K562 (cell line): Measurements from ENCODE around the gene ZFP37. TPM values are rescaled to one million over a fixed set of nuclear protein-coding genes. Genes with fewer than 3 reads are reported as not detected.

Source experiments
- ATF1 ChIP-seq, 2 experiments: fragments of 450-650 bp in 1 of 2; IDR thresholded peaks; 2 replicates each; pipeline ENCODE4 v1.6.1; 2016; ENCODE audit warnings: missing compliant biosample characterization in 1 of 2, missing genetic modification characterization in 1 of 2
- BCLAF1 ChIP-seq, 2 experiments: fragments of 450-650 bp in 1 of 2; IDR thresholded peaks; 2 replicates each; pipeline ENCODE4 v1.6.1; 2011 to 2017; ENCODE audit warnings: low read depth in 2 of 2, antibody characterized with exemption in 1 of 2, borderline replicate concordance in 1 of 2, low read length in 1 of 2, mild to moderate bottlenecking in 1 of 2, mixed read lengths in 1 of 2; ENCODE audit not compliant: control insufficient read depth in 1 of 2
- CREM ChIP-seq: IDR thresholded peaks from 2 replicates; pipeline ENCODE4 v1.6.1; 2014; ENCODE audit warnings: antibody characterized with exemption, low read depth
- DIDO1 ChIP-seq: fragments of 450-650 bp; IDR thresholded peaks from 2 replicates; pipeline ENCODE4 v1.6.1; 2016; ENCODE audit warnings: low read depth, missing biosample characterization, missing genetic modification characterization
- ELF1 ChIP-seq: fragments of 200-800 bp; sonication (Bioruptor generic); IDR thresholded peaks from 2 replicates; pipeline ENCODE4 v1.6.1; 2016; ENCODE audit warnings: missing genetic modification characterization, missing compliant biosample characterization
- EP400 ChIP-seq: fragments of 450-650 bp; IDR thresholded peaks from 2 replicates; pipeline ENCODE4 v1.6.1; 2017; ENCODE audit warnings: antibody characterized with exemption, mild to moderate bottlenecking, moderate library complexity
- HCFC1 ChIP-seq: IDR thresholded peaks from 2 replicates; pipeline ENCODE4 v1.6.1; 2012; ENCODE audit warnings: low read depth, low read length, improper control_type of control experiment
- MAZ ChIP-seq, 2 experiments: fragments of 450-650 bp in 1 of 2; sonication (generic) in 1 of 2; formaldehyde crosslinking; IDR thresholded peaks in 1 of 2; conservative IDR thresholded peaks in 1 of 2; 2 replicates each; pipeline versions ENCODE4 v1.4.0 to v1.5.0; 2020; ENCODE audit warnings: mild to moderate bottlenecking in 1 of 2, missing genetic modification reagents in 1 of 2
- MBD2 ChIP-seq: sonication (generic); IDR thresholded peaks from 2 replicates; pipeline ENCODE4 v1.6.1; 2016; ENCODE audit warnings: low read depth, borderline replicate concordance
- MCM7 ChIP-seq, 2 experiments: fragments of 450-650 bp; IDR thresholded peaks; 2 replicates each; pipeline ENCODE4 v1.6.1; 2016 to 2018
- MEIS2 ChIP-seq: fragments of 450-650 bp; IDR thresholded peaks from 2 replicates; pipeline ENCODE4 v1.6.1; 2014; ENCODE audit warnings: mild to moderate bottlenecking; ENCODE audit not compliant: partially characterized antibody
- MYC ChIP-seq, 2 experiments: fragments of 250-450 bp in 1 of 2; sonication (Bioruptor Pico) in 1 of 2; IDR thresholded peaks; 2 replicates each; pipeline versions ENCODE4 v1.5.1 to v1.6.1; 2012 to 2021; ENCODE audit warnings: low read depth in 2 of 2, borderline replicate concordance in 1 of 2, improper control_type of control experiment in 1 of 2, low read length in 1 of 2, mild to moderate bottlenecking in 1 of 2, moderate library complexity in 1 of 2
- NONO ChIP-seq, 2 experiments: fragments of 200-400 bp in 1 of 2; fragments of 450-650 bp in 1 of 2; formaldehyde crosslinking in 1 of 2; IDR thresholded peaks; 2 replicates each; pipeline ENCODE4 v1.6.1; 2017; ENCODE audit warnings: low read depth in 2 of 2, mild to moderate bottlenecking in 2 of 2, moderate library complexity in 2 of 2, low read length in 1 of 2
- NR2C2 ChIP-seq, 2 experiments: fragments of 200-800 bp in 1 of 2; sonication (Bioruptor generic) in 1 of 2; sonication (generic) in 1 of 2; formaldehyde crosslinking in 1 of 2; IDR thresholded peaks; 2 replicates each; pipeline versions ENCODE4 v1.6.1 to v1.8.0; 2016 to 2022; ENCODE audit warnings: mild to moderate bottlenecking in 1 of 2, missing compliant biosample characterization in 1 of 2, missing genetic modification characterization in 1 of 2, missing genetic modification reagents in 1 of 2
- PHF8 ChIP-seq: fragments of 200-600 bp; sonication (generic); IDR thresholded peaks from 2 replicates; pipeline ENCODE4 v1.6.1; 2012; ENCODE audit warnings: mixed run types, mild to moderate bottlenecking, inconsistent platforms, low read length, moderate library complexity, borderline replicate concordance
- SRSF1 ChIP-seq: fragments of 200-400 bp; formaldehyde crosslinking; IDR thresholded peaks from 2 replicates; pipeline ENCODE4 v1.6.1; 2017; ENCODE audit warnings: mild to moderate bottlenecking, low read depth, low read length, moderate library complexity
- YY1 ChIP-seq, 3 experiments: IDR thresholded peaks; 2 replicates each; pipeline ENCODE4 v1.6.1; 2011; ENCODE audit warnings: low read length in 2 of 3, mild to moderate bottlenecking in 2 of 3, moderate library complexity in 2 of 3, borderline replicate concordance in 1 of 3, control low read depth in 1 of 3, low read depth in 1 of 3; ENCODE audit not compliant: insufficient read depth in 3 of 3, insufficient replicate concordance in 2 of 3, control insufficient read depth in 1 of 3, insufficient read length in 1 of 3; ENCODE audit errors: extremely low read depth in 1 of 3
- ZNF143 ChIP-seq: sonication (generic); formaldehyde crosslinking; IDR thresholded peaks from 2 replicates; pipeline ENCODE4 v1.9.0; 2022; ENCODE audit warnings: mild to moderate bottlenecking, missing genetic modification reagents
- polyA plus RNA-seq, 8 experiments: library from polyadenylated mRNA; depleted of rRNA in 4 of 8; stranded (reverse) in 5 of 8; unstranded in 3 of 8; fragments of >200 nt; fragmentation: Nextera tagmentation in 2 of 8; fragmentation: Illumina TruSeq in 1 of 8; extraction: Ambion mirVana in 2 of 8; extraction: Trizol in 1 of 8; gene quantifications; 2 replicates each; pipeline versions ENCODE4 v1.2.1 to v1.2.3, GENCODE V29; 2011 to 2014; ENCODE audit warnings: inconsistent platforms in 1 of 8, missing spikeins in 1 of 8
- total RNA-seq, 7 experiments: library from RNA; depleted of rRNA in 6 of 7; stranded (reverse); fragments of >200 nt in 6 of 7; fragmentation: Illumina TruSeq in 2 of 7; extraction: Trizol in 2 of 7; gene quantifications; 2 replicates each; pipeline versions ENCODE4 v1.2.1 to v1.2.3, GENCODE V29; 2011 to 2021; ENCODE audit warnings: low replicate concordance in 1 of 7
- TF ChIP-seq, protein P1 (sequence below), 2 experiments: fragments of 450-650 bp; conservative IDR thresholded peaks; 2 replicates each; pipeline ENCODE4 v1.6.1; 2017; ENCODE audit warnings: mild to moderate bottlenecking in 2 of 2, moderate library complexity in 2 of 2

ZFP37 gene
- total and polyA plus RNA-seq, 9 of the 15 experiments (the other 6 are each of a cell fraction or from before 2014, with no cell fraction given): 0.03 to 0.33 (median 0.14) TPM; not detected in 1

- peak; percentile 41 for TF ChIP-seq MEIS2
- TF ChIP-seq CREM: peak; percentile 87
- TF ChIP-seq HCFC1: peak; percentile 91
- TF ChIP-seq PHF8: peak; percentile 23; the same call in 1 of the 2 replicates
- no peak for TF ChIP-seq NR2C2 (CRISPR knock-in tag; IDR thresholded peaks at IDR 0.05)
- peak; percentile 48; the same call in 1 of the 2 replicates for TF ChIP-seq NR2C2 (tag; IDR thresholded peaks at IDR 0.05)
- peak in 1 of 2 experiments; percentile 14; a peak in 1 of 4 replicates for TF ChIP-seq MAZ (CRISPR knock-in tag; conservative IDR thresholded peaks at IDR 0.05 in 1 of 2, IDR thresholded peaks at IDR 0.05 in 1 of 2)
- TF ChIP-seq DIDO1 (tag): 0 out of 2 replicates have a peak, but pooled peaks have one; percentile 39
- TF ChIP-seq MYC (IDR thresholded peaks at IDR 0.05; ENCODE audit: low read depth, low read length): peak; percentile 53; the same call in 1 of the 2 replicates
- no peak for TF ChIP-seq MYC (CRISPR knock-in tag; IDR thresholded peaks at IDR 0.05; ENCODE audit: borderline replicate concordance, low read depth)
- TF ChIP-seq EP400: peak; percentile 42; the same call in 1 of the 2 replicates
- no peak for TF ChIP-seq SRSF1
- peak; percentile 71 for TF ChIP-seq ZNF143 (CRISPR knock-in tag)
- TF ChIP-seq, protein P1, sequence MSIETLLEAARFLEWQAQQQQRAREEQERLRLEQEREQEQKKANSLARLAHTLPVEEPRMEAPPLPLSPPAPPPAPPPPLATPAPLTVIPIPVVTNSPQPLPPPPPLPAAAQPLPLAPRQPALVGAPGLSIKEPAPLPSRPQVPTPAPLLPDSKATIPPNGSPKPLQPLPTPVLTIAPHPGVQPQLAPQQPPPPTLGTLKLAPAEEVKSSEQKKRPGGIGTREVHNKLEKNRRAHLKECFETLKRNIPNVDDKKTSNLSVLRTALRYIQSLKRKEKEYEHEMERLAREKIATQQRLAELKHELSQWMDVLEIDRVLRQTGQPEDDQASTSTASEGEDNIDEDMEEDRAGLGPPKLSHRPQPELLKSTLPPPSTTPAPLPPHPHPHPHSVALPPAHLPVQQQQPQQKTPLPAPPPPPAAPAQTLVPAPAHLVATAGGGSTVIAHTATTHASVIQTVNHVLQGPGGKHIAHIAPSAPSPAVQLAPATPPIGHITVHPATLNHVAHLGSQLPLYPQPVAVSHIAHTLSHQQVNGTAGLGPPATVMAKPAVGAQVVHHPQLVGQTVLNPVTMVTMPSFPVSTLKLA (conservative IDR thresholded peaks at IDR 0.05): peak; percentile 34 to 77
- no peak for TF ChIP-seq ATF1 (CRISPR knock-in tag; IDR thresholded peaks at IDR 0.05)
- peak; percentile 75 for TF ChIP-seq ATF1 (tag; IDR thresholded peaks at IDR 0.05)
- no peak for TF ChIP-seq NONO (IDR thresholded peaks at IDR 0.05; ENCODE audit: low read depth in 2 of 2, low read length in 1 of 2)
- TF ChIP-seq YY1 (IDR thresholded peaks at IDR 0.05; ENCODE audit: borderline replicate concordance in 1 of 3, control insufficient read depth in 1 of 3, extremely low read depth in 1 of 3, insufficient read depth in 3 of 3, insufficient read length in 1 of 3, insufficient replicate concordance in 2 of 3, low read depth in 1 of 3, low read length in 2 of 3): peak in 2 of 3 experiments; percentile 62 to 72
- TF ChIP-seq MBD2: 0 out of 2 replicates have a peak, but pooled peaks have one; percentile 31
- TF ChIP-seq MCM7 (IDR thresholded peaks at IDR 0.05): no peak
- peak; percentile 63; the same call in 1 of the 2 replicates for TF ChIP-seq ELF1 (tag)
- TF ChIP-seq BCLAF1 (IDR thresholded peaks at IDR 0.05; ENCODE audit: borderline replicate concordance in 1 of 2, control insufficient read depth in 1 of 2, low read depth in 2 of 2, low read length in 1 of 2): no peak
Measured at GRCh38 chr9:113011911-113012381, 44.6 kb downstream of the ZFP37 start, which contains the start of gene ZNF883 (continued).
